Breast epithelium (tissue), 3 donors: ENCODE results near the gene SLC6A8.

Source experiments
- CTCF ChIP-seq, 3 donors: fragments of 450-650 bp; IDR thresholded peaks; one replicate each; pipeline ENCODE4 v1.5.1; 2016 to 2017; ENCODE audit warnings: antibody characterized with exemption in 3 of 3, mild to moderate bottlenecking in 3 of 3, moderate library complexity in 3 of 3
- POLR2A ChIP-seq: fragments of 450-650 bp; IDR thresholded peaks from one replicate; pipeline ENCODE4 v1.6.1; 2016; ENCODE audit warnings: antibody characterized with exemption, mild to moderate bottlenecking, moderate library complexity
- POLR2AphosphoS5 ChIP-seq, 3 donors: sonication (generic); formaldehyde crosslinking; IDR thresholded peaks; one replicate each; pipeline ENCODE4 v1.6.1; 2017; ENCODE audit warnings: antibody characterized with exemption in 3 of 3

DNA sequence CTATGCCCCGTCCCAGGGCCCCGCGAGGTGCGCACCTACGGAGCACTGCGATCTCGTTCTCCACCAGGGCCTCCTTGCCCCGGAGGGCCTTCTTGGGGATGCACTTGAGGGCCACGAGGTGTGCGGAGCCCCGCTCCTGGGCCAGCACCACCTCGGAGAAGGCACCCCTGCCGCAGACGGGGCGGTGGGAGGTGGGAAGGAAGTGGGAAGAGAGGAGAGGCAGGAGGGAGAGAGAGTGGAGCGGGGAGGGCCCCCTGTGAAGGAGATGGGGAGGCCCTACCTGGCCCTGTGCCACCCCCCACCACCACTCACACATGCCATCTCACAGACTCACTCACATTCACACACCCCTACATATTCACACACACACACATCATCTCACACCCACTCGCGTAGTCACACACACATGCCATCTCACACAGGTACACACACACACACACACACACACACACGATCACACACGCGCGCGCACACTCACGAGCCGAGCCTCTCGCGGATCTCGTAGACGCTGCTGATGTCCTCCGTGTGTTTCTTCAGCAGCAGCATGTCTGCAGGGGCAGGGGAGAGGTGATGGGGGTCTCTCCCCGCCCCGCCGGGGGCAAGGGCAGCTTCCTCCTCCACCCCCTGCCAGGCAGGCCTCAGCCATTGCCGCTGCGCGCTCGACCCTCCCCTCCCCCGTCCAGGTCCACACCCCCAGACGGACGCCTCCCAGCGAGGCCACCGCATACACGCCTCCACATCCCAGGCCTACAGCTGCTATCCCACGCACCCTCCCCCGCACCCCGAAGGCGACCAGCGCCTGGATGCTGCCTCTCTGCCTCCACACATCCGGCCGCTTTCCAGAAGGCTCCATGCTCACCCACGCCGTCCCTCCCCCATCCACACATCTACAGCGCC lies 14.9 kb upstream of the SLC6A8 start:
- TF ChIP-seq CTCF (IDR thresholded peaks at IDR 0.05) (no peak), POLR2AphosphoS5 (IDR thresholded peaks at IDR 0.05) (no peak), POLR2A (no peak)
